ENCODE results near the gene RGS6.
A peak's percentile ranks its signal among the peaks of the same experiment; 100 is the strongest.

The RGS6 gene

DNA sequence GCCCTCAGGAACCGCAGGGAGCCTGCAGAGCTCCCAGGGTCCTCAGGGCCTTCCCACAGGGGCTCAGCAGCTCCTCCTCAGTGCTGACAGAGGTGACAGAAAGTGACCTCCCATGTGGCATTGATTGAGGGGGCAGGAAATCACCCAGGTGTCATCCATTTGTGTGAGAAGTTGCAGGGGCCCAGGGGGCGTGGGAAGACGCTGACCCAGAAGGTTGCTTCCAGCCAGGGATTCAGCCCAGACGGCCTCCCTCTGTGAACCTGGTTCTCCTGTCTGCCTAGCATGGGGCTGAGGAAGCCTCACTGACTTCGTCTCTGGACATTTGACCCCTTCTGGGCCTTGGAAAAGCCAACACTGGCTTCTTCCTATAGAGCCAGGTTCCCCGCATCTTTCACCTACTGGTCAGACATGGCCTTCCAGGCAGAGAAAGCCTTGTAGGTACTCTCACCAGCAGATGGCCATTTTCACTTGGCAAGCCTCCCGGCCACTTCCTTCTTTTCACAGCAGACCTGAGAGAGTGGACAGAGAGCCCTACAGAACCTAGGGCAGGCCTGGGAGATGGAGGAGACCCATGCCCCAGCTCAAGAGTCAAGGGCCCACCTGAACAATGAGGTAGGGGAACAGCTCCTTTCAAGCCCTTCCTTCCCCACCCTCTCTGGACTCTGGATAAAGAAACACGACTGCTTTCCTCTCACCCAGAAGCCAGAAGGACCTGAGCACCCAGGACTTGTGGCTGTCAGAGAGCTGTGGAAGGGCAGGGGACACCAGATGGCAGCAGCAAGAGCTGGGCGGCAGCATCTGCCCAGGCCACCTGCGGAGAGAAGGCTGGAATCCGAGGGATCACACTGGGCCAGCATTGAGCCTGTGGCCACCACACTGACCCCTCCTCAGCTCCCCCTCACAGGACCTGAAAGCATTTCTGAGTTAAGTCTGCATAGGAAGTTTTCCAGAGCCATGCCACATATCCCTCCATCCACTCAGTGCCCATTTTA is 583.8 kb downstream of the RGS6 start:
- no peak for DNase-seq

DNA sequence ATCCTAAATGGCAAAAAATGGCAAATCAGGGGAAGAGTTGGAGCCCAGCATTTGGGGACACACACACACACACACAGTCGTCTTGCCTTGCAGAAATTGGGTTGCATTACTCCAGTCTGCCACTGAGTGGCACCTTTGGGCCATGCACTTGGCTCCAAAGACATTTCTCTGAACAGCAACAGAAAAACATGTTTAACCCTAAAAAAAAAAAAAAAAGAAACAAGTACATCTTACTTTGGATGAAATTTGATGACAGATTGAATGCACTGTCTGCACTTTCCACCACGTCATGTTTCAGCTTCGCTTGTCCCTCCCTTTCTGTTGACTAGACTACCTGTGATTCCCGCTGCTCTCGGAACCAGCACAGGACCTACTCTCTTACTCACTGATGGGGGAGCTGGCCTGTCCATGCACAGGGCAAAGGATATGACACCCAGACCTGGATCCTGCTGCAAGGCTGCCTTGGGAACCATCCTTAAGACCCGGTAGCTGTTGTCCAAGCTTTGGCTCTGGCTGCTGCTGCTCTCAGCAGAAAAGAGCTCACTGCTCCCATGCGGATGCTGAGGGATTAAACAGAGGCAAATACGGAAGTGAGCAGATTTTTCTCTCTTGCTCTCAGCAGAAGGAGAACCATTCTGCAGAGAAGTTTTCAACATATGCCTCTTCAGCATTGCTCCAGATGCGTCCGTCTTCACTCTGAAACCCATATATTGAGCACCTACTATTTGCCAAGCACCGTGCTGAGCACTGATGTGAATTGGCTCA is 584.9 kb downstream of the RGS6 start:
- peak; percentile 18 for DNase-seq

DNA sequence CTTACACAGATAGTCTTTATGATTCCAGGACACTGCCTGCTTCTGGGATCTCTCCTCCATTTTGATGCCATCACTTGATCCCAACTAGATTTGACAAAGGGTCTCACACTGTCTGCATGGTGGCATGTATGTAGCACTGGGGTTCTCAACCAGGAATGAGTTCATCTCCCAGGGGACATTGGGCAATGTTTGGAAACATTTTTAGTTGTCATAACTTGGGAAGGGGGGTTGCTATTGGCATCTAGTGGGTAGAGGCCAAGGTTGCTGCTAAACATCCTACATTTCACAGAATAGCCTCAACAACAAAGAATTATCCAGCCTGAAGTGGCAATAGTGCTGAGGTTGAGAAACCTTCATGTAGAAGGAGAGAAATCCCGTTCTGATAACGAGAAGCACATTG is 585.5 kb downstream of the RGS6 start:
- no peak for DNase-seq

DNA sequence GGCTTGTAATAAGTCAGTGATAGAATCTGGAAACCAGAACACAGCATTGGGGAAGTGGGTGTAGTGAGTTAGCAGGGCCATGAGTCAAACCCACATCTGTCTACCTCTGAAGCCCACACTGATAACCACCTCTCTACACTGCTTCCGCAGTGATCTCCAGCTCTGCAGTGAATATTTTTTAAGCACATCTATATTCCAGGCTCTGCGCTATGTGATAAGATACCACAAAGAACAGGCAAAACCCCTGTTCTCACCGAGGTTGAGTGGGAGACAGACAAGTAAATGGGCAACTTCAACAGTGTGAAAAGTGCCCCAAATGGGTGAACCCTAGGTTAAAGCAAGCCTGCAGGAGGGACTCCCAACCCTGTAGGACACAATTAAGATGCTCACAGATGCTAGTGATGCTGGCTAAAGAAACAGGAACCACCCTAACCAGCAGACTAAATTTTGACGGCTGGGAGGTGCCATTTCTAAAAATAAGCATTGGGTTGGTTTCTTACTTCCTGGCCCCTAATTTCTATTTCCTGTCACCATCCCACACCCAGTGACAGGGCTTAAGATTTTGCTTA is 586.7 kb downstream of the RGS6 start:
- no peak for DNase-seq

DNA sequence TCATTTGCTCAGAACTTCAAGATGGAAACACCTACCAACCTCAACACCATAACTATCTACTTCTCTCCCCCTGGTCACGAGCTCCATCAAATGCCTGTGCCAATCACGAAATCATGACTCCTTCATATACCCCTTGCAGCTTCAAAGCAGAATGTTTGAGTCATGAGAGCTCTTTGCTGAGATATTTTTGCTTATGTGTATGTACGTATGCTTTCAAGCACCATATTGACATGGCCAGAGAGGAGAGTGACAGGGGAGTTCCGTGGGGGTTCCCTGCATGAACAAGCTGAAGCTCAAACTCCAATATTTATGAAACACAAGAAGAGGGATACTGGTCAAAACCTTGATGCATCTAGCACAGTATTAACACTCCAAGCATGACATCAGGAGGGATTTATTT is 587.3 kb downstream of the RGS6 start:
- DNase-seq, result no peak

DNA sequence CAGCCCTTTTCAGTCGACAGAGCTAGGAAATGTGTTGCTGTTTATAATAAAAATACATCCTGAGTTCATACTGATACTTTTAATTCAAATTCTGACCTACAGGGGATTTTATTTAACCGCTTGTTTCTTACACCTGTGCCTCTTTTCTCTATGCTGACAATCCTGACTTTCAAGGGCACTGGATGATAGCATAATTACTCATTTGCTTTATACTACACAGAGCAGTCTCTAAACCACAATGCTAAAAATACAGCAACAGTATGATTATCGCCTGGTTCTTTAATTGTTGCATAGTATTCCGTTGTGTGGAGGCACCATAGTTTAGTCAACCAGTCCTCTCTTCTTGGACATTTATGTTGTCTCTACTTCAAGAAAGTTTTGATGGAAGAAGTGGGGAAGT is 588.8 kb downstream of the RGS6 start:
- DNase-seq, result no peak

DNA sequence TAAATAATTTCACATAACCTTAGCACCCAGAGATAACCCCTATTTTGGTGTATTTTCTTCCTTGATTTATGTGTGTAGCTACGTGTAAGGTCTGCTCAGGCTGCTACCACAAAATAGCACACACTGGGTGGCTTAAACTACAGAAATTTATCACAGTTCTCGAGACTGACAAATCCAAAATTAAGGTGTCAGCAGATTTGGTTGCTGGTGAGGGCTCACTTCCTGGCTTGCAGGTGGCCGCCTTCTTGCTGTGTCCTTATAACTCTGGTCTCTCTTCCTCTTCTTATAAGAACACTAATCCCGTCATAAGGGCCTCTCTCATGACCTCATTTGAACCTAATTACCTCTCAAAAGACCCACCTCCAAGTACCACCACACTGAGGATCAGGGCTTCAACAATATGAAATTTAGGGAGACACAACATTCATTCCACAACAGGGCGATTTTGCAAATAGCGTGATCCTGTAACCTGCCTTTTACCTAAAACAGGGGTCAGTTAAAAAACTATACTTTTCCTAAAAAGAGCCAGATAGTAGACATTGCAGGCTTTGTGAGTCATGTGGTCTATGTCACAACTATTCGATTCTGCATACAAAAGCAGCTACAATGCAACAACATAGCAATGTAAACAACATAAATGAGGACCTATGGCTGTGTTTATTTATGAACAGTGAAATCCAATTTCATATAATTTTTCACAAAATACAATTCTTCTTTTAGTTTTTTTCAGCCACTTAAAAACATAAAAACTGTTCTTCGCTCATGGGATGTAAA is 589.9 kb downstream of the RGS6 start:
- no peak for DNase-seq

DNA sequence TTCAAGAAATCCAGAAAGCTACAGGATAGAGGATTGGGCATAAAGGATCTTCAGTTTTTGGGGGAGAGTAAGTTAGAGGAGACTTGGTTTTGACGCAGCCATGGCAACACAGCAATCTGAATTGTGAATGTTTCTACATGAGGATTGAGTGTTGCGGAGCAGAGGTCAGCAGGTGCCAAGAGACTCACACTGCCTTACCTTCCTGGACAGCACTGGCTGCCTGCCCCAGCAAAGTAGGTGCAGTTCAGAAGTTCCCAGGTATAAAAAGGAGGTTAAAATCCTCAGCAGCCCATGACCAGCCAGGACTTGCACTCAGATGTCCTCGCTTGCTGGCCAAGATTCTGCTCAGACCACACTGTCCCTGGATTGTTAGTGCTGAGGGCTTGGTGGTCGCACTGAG is 590.6 kb downstream of the RGS6 start:
- no peak for DNase-seq

DNA sequence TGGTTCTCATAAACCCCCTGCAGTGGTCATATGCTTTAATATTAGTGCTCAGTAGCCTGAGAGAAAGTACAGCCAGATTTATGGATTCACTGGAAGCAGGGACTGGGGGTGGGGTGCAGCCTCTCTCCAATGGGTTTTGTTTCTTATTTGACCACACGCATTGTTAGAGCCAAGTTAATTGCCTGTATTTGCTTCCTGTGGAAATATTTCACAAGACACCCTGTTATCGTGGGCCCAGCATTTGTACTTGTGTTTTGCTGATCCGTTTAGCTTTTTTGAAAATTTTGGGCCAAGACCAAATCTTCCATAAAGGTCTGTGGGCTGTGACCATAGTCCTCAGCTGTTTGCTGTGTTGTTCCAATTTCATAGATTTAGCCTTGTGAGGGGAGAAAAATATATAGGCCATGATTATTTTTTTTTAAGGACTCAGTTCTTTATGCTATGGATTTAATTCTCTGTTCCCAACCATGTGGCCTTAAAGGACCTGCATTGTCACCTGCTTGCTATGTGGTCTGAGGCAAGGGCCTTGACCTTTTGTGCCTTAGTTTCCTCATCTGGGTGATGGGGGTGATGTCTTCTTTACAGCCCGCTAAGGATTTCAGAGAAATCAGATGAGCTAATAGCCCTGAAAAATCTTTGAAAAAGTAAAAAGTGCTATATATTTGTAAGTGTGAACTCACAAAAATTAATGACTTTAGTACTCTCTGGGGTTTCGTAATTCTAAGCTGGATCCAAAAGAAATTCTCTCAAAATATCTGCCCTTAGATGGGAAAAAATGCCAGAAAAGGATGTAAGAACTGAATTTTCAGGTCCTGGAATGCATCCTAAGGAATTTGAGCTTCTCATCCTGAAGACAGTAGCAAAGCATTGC is 591.4 kb downstream of the RGS6 start:
- no peak for DNase-seq

DNA sequence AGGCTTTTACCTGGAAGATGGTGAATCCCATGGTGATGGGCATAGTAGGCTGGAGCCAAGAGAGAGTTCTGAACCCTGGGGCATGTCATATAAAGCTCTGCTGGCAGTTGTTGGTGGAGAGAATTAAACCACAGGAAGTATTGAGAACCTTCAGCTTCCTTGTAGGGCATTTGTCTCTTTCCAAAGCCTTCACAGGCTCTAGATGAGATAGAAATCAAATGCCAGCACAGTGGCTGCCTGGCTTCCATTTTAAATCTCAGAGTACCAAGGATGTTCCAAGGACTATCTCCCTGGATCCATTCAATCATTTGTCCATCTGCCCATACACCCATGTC is 592.0 kb downstream of the RGS6 start:
- DNase-seq, result no peak

DNA sequence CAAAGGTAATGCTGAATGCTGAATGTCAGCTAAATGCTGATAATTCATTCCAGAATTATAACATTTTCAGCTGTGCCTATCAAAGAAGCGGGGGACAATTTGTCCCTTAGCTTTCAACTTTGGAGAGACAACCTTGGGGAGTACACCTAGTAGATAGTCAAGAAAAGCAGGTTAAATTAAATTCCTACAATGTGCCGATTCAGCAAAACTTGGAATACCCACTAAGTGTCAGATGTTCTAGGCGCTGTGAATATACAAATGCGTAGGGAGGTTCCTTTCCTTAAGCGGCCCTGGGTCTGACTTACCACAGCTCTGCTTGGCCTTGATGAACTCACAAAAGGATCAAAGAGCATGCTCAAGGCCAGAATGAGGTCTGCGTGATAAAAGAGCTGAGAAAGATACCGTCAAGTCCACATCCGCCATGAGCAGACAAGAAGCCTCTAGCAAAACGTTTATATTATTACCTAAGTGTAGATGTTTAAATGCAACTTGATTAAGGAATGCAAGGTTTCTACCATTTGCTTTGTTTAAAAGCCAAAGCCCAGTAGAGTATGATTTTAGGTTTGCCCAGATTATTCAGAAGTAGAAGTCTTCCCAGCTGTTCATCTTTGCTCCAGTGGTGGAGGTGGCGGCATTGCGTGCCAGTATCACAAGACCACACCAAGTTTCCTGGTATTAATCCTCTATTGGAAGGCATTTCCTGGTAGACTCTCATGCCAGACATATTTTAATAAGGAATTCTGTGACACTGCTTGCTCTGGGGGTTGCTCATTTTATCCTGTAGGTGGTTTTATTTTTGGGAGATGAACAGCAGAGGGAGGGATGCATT is 593.1 kb downstream of the RGS6 start:
- DNase-seq, result no peak

DNA sequence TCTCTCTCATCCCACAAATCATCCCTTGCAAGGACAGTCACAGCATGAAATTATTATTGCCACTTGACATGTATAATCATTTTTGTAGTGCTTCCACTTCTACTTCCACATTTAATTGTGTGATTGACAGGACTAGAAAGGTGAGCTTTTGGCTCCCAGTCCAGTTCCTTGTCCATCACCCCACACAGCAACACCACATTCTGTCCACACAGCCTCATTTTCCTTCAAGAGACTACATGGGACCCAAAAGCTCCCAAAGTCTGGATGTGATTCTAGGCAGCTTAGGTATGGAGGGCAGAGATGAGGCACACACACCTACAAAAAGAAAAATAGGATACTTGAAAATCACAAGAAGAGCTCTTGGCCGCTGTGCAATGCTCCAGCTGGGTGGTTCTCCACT is 595.4 kb downstream of the RGS6 start:
- no peak for DNase-seq

DNA sequence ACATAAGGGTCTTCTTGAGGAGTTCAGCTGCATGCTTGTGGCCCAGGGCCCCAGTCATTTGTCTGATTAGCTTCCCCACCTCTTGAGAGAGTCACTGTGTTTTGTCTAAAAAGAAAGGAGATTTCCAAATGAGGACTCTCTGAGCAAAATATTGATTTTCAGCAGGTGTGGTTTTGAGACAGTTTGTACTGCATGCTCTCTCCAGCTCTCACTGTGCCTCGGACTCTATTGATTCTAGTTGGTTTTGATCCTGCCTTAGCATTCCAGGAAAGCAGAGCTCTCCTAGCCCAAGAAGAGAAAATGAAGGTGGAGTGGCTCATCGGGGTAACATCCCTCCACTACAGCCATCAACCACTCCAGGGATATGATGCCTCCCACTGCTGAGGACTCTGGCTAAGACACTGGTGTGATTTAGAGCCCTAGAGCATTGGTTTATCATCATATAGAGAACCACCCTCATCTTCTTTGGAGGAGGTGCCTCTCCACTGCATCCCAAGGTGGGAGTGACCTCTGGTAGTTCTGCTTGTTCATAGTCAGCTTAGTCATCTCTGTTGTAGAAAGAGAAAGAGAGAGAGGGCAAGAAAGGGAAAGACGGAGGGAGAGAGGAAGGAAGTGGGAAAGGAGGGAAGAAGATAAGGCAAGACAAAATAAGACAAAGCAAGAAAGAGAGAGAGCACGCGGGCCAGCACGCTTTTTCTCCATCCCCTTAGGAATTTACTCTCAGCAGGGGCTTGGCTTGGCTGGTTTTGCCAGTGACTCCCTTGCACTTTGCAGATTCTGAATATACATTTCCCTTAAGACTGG is 596.0 kb downstream of the RGS6 start:
- DNase-seq, result no peak

DNA sequence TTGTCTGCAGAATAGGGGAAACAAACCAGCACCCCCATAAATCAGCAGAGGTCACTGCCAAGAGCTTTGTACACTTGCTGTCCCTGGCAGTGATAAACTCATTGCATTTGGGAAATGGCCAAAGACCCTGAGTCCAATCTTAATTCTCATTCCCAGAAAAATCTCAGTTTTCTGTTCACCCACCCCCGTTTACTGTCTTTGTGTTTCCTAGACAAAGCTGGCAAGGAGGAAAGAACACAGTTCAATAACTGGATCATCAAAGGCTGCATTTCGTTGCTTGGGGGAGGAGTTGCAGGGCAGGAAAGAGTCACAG is 596.6 kb downstream of the RGS6 start:
- no peak for DNase-seq

DNA sequence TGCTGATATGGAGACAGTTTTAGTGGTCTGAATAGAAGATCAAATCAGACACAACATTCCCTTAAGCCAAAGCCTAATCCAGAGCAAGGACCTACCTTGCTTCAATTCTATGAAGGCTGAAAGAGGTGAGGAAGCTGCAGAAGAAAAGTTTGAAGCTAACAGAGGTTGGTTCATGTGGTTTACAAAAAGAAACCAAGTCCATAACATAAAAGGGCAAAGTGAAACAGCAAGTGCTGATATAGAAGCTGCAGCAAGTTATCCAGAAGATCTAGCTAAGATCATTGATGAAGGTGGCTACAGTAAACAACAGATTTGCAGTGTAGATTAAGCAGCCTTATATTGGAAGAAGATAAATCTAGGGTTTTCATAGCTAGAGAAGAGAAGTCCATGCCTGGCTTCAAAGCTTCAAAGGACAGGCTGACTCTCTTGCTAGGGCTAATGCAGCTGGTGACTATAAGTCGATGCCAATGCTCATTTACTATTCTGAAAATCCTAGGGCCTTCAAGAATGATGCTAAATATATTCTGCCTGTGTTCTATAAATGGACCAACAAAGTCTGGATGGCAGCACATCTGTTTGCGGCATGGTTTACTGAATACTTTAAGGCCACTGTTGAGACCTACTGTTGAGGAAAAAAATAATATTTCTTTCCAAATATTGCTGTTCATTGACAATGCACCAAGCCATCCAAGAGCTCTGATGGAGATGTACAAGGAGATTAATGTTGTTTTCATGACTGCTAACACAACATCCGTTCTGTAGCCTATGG is 600.6 kb downstream of the RGS6 start:
- DNase-seq, result no peak

DNA sequence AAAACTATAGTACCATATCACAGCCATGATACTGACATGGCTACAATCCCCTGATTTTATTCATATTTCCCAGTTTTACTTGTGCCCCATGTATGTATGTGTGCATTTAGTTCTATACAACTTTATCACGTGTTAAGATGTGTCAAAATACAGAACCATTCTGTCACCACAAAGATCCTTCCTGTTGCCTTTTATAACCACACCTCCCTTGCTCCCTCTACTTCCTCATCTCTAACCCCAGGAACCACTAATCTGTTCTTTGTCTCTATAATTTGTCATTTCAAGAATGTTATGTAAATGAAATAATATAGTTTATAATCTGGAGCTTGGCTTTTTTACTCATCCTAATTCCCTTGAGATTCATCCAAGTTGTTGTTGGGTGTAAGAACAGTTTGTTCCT is 603.3 kb downstream of the RGS6 start:
- DNase-seq, result no peak

DNA sequence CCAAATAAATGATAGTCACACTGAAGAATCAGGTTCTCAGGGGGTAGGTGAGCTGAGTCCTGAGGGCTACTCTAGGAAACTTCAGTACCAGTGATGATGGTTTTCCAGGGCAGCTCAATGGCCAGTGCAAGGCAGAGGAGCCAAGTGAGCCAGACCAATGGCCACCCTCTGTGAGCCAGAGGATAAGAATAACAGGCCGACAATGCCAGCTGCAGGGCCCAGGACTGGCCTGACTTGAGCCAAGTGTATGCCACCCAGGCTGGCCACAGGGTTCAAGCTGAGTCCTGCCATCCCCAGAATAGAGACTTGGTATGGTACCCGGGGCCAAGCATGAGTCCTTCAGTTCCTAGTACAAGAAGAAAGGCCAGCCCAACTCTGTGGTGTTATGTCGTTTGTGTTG is 606.2 kb downstream of the RGS6 start:
- no peak for DNase-seq

DNA sequence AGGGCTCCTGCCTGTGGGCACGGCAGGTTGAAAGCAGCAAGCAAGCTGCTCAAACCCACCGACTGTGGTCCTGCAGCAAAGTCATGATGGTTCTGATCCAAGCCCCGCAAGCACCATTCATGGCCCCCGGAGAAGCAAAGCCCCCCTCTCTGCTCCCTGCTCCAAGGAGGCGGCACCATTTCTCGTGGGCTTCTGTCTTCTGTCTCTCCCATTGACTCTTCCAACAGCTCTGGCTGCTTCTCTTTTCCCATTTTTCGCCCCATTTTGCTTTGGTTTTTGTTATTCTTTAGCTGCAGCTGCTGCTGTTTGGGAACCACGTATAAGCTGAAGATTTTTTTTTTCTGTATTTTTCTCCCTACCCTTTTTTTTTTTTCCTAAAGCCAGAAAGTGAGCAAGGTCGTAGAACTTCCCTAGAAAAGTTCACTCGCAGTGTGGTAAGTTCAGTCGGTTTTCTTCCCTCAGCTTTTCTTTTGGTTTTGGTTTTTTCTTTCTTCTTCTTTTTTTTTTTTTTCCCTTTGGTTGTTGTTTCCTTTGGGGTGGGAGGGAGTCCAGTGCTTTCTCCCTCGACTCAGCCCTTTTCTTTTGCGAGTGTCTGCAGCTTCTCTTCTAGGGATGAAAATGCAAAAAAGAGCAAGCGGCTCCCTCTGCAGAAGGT is 607.6 kb downstream of the RGS6 start:
- DNase-seq, result no peak

DNA sequence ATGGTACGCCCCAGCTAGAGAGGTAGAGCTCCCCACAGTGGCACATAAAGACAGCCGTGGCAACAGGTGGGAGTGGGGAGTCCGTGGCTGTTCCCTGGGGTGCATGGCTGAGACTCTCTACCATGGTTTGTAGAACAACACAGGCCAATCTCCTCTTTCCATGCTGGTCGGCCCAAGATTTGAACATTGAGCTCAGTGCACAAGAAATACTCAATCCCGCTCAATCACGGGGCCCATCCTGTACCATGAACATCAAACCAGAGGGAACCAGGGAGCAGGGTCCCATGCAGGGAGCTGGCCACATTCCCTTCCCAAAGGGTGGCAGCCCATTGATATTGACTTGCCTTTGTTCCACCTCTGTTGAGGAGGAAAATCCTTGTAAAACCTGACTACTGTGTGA is 608.6 kb downstream of the RGS6 start:
- DNase-seq, result no peak
